Activated gamma-delta T cell treated with Interleukin-2 at 50 U/mL for 16 hours (primary cell): ENCODE results near the gene PLA2G4B.

ENCODE experiments used
- DNase-seq: peaks from one replicate; pipeline ENCODE4 v3.0.0-alpha.2; 2020

PLA2G4B gene

DNA sequence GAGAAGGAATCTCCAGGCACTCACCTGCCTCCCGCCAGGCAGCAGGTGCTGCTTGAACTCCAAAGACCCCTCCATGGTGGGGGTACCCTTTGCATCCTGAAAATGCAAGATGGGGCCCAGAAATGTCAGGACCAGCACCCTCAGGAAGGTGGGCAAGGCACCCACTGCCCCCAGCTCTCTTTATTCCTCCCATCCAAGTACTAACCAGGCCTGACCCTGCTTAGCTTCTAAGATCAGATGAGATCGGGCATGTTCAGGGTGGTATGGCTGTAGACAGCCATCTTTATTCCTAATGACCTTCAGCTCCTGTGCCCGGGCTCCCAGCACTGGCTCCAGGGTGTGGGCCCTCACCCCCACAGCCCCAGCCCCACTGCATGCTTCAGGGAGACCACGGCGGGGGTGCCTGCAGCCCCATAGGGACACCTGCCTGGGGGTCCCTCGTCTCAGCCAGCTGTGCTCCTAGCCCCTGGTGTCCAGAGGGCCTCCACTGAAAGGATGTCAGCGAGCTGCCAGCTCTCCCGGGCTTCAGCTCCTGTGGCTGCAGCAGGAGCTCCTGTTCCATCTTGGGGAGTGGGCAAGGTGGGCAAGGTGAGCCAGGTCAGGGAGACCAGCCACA lies 13.2 kb downstream of the PLA2G4B start:
- no peak for DNase-seq

DNA sequence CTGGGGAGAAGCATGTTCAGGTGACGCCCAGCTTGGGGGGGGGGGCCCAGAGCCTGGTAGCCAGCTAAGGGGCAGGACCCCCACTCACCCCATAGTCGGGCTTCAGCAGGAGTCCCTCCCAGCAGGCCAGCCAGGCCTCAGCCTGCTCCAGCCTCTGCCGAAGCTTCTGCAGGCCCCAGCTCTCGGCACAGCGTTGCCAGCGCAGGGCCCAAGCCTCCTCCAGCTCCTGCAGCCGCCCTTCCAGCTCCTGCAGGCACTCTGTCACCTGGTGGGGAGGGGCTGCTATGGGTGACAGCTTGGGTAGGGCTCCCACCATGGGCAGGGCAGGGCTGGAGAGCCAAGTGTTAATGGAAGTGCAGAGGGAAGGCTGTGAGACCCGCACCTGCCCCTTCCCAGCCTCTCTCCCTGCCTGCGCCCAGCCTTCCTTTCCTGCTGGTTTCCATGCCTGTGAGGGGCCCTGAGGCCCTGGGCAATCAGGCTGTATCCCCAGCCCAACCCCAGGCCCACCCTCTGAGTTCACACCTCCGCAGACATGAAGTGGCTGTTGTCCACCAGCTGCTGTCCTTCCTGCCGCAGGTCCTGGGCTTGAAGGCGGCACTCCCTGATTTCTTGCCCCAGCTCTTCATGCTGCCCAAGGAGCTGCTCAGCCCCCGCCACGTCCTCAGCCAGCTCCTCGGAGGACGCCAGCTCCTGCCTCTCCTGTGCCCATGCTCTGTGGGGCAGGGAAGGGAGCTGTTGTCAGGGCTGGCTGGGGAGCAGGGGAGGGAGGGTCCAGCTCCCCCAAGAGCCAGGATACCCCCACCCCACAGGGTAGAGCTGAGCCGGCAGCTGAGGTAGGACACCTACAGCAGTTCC lies 14.3 kb downstream of the PLA2G4B start:
- no peak for DNase-seq

DNA sequence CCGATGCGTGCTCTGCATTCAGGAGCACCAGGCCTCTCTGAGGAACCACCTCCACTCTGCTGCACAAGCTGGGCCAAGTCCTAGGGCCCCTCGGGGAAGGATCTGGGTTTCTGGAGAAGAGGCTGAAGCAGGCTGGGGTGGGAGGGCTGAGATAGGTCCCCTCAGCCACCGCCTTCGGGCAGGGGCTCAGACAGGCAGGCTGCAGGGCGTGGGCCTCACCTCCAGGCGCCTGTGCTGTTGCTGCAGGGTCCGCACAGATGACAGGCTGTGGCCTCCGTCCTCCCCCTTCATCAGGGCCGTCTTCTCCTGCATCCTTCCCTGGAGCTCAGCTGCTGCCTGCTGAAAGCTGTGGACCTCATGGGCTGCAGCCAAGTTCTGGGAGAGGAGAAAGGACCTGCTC lies 15.2 kb downstream of the PLA2G4B start:
- no peak for DNase-seq

DNA sequence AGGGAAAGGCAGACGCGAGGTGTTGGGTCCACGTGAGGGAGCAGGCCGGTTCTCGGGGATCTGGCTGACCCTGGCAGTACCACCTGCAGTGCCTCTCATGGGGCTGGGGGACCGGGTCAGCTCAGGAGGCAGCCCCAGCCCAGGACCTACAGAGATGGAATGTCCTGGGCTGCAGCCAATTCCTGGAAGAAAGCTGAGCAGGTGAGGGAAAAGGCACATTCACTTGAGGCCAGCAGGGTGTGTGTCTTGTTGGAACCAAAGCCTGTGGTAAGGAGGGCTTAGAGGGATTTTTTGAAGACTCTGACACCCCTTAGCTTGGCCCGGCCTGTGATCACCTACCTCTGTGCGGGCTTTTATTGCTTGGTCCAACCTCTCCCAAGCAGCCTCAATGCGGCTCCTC lies 15.8 kb downstream of the PLA2G4B start:
- no peak for DNase-seq

DNA sequence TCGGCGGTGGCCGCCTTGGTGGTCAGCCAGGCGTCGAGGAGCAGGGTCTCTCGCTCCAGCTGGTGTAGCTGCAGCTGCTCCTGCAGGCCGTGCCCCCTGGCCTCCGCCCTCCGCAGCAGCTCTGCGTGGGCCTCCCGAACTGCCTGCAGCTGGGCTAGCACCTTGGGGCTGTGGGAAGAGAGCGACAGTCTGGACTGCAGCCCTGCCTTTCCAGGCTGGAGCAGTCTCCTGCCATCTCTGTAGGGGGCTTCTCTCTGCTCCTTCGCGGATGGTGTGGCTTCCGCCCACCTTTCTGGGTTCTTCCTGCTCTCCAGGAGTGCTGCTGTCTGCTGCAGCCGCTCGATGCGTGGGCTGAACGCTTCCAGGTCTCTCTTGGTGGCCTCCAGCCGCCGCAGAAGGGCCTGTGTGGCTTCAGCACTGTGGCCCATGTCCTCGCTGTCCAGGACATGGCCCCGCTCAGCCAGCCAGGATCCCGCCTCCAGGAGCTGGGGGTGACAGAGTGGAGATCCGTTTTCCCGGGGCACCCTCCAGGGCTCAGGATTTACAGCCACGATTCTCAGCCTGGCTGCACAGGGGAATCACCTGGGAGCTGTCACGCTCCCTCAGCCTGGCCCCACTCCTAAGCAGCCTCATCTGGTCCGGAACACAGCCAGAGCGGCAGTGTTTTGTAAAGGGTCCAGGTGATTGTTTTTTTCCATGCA lies 16.8 kb downstream of the PLA2G4B start:
- no peak for DNase-seq

DNA sequence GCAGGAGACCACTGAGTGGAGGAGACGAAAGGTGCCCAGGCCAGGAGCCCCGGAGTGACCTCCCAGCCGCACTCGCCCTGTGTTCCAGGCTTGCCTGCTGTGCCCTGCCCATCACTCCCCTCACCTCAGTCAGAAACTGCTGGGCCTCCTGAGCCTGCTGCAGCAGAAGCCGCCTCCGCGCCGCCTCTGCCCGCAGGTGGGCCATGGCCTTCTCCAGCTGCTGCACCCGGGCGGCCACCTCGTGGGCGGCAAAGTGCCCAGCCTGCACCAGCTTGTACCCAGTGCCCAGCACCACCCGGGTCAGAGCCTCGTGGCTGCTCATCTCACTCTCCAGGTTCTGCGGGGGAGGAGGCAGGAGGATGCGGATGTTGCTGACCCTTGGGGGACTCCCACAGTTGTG lies 17.6 kb downstream of the PLA2G4B start:
- no peak for DNase-seq

DNA sequence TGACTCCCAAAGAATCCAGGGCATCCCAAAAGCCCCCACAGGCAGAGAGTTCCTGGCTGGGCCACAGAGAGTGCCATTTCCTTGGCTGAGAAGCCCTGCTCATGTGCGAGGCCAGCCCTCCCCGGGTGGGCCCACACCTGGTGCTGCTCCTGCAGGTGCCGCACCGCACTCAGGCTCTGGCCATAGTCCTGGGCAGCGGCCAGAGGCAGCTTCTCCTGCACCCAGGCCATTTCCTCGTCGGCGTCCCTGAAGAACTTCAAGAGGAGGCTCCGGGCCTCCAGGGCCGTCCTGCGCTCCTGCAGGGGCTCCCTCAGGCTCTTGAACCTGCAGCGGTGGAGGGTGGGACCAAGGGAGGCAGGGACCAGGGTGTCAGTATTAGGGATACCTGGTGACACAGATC lies 18.1 kb downstream of the PLA2G4B start:
- no peak for DNase-seq

DNA sequence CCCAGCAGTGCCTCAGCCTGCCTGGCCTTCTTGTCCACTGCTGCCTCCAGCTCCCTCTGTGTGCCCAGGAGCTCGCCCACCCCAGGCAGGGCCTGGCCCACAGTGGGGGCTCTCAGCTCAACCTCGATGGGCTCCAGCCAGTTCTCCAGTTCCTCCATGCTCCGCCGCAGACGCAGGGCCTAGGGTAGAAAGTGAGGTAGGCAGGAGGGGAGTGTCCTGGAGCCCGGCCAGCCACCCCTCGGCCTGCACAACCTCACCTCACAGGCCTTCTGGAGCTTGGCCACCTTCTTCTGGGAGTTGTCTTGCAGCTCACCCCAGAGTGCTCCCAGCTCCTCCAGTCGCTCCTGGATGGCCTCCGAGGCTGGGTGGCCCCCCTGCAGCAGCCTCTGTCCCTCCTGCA lies 18.7 kb downstream of the PLA2G4B start:
- DNase-seq: no peak

DNA sequence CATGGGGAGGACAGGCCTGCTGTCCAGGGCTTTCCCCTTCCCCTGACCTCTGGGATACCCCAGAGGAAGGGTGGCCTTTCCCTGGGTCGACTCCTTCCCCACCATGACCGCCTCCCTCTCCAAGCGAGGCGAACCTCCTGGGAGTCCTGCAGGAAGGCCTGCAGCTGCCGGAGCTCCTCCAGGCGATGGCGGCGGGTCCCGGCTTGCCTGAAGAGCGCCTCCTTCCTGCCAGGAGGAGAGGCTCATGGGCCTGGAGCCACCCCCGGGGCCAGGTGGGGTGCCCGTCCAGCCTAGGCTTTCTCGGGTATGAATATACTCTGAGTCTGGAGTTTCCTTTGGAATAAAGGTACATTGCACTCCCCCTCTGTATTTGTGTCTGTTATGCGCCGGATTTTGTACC lies 20.1 kb downstream of the PLA2G4B start:
- DNase-seq: no peak

DNA sequence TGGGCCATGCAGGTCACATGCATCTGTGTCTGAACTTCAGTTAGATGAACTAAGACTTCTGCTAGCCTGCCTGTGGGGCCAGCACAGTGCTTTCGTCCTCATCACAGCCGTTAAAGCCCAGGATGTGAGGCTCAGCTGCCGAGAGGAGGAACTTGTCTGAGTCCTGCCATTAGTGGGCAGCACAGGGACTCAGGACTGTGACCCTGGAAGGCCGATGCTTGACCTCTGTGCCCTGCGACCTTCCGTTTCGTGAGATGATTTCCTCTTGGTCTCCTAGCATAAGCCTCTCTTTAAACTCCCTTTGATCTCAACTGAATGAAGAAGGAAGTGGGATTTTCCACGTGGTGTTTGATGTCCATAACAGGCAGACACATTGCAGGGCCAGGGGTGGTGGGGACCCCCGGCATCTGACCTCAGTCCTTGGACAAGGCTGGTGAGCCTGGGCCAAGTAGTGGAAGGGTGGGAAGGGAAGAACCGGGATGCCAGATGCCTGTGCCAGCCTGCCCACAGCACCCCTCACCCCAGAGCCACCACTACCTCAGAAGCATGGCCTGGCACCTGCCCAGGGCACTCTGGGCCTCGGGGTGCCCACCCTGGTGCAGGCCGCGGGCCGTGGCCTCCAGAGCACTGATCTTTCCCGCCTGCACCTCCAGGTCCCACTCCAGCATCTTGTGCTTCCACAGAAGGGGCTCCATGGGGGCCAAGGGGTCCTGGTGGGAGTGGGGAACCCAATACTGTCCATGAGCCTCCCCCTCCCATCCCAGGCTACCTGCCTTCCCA lies 21.6 kb downstream of the PLA2G4B start:
- no peak for DNase-seq

DNA sequence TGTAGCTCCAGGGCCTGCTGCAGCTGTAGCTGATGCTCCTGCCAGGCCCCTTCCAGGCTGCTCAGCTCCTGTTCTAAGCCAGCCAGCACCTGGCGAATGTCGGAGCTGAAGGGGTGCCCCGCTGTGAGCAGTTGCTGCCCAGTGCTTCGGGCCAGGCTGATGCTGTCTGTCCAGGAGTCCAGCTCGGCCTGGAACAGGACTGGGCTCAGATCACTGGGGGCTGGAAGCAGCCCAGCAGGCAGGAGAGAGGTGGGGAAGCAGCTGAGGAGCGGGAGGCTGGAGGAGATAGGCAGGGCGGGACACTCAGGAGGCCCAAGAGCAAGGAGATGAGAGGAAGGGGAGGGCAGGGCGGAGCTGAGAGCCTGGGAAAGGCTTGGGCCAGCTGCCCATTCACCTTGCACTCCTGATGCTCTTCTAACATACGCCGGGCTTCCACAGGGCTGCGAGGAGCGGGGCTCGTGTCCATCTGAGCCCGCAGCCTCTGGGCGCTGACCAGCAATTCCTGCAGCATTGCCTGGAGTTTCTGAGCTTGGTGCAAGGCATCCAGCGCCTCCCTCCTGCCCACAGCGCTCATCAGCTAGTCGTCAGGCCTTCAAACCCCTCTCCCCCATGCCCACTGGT lies 23.2 kb downstream of the PLA2G4B start:
- DNase-seq: no peak

DNA sequence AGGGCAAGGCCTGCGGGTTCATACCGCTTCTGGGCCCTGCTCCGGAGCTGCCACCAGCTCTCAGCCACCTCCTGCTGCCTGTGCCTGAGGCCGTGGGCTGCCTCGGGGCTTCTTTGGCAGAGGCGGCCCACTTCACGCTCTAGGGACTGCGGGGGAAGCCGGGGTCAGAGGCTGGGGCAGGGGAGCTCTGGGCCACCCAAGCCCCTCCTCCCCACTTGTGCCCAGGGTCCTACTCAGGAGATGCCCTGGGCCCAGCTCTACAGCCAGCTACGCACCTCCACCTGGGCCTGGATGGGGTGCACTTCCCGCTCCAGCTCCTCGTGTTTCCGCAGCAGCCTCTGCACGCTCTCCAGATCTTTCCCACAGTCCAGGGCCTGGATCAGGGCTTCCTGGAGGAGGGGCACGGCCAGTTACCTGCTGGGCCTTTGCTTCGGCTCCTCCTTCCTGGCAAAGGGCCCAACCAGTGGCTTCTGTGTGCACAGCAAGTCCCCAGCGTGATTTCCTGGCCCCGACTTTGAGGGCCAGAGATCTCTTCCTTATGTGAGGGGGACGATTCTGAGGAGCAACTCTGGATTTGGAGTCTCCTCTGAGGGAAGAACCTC lies 24.0 kb downstream of the PLA2G4B start:
- no peak for DNase-seq

DNA sequence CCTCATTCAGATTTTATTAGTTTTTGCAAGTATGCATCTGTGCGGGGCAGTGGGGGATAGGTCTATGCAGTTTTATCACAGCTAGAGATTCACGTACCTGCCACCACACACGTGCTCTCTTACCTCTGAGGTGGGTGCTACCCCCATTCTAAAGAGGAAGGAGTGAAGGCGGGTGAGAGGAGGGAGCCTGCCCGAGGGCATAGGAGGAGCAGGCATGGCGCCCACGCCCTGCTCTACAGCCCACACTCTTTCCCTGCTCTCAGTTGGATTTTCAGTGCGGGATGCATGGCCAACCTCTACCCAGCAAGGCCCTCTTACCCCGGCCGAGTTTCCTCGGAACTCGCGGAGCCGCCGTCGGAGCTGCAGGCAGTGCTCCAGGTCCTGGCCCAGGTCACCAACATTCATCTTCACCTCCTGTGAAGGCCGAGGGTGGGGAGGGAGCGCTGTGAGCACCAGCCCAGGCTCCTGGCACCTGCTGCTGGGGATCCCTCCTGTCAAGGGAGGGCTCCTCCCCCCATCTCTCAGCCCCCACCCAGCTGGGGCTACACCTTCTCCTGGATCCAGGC lies 26.9 kb downstream of the PLA2G4B start:
- no peak for DNase-seq

DNA sequence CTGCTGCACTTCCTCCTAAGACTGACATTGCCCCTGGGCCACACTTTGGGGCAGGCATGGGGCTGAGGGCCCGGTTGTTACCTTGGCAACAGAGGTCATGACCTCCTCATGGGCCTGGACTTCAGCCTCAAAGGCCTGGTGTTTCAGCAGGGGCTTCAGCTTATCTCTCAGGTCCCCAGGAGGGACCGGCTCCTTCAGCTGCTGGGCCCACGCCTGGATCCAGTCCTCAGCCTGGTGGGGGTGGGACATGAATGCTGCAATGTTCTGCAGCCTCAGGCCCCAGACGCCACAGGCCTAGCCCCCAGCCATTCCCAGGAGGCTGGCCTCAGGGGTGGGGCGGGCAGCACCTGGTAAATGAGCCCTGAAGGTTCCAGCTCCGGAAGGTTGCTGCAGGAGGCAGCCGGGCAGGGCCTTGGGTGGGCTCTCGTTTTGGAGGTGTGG lies 27.6 kb downstream of the PLA2G4B start:
- DNase-seq: no peak

DNA sequence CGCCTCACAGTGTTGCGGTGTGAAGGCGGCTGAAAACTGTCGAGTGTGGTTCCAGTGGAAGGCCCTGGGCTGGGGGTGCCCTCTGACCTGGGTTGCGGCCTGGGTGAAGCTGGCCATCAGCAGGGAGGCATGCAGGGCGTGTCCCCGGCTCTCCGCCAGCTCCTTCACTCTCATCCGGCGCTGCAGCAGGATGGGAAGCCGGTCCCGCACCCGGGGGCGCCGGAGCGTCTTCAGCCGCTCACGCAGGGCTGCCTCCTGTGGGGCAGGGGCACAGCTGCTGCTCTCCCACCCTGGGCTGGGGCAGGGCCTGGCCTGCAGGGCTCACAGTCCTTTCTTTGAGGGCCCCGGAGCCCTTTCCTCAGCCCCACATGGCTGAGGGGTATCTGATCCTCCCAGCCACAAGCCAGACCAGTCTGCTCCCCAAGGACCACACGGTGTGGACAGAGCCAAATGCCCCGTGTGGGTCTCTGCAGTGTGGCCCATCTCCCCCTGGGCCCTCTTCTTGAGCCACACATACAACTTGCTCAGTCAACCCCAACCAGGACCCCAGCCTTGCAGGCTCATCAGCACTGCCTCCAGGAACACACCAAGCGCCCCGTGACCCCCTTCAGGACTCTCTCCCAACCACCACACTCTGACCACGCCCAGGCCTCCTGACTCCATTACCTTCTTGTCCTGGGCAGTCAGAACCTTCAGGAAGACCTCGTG lies 28.4 kb downstream of the PLA2G4B start:
- DNase-seq: no peak

DNA sequence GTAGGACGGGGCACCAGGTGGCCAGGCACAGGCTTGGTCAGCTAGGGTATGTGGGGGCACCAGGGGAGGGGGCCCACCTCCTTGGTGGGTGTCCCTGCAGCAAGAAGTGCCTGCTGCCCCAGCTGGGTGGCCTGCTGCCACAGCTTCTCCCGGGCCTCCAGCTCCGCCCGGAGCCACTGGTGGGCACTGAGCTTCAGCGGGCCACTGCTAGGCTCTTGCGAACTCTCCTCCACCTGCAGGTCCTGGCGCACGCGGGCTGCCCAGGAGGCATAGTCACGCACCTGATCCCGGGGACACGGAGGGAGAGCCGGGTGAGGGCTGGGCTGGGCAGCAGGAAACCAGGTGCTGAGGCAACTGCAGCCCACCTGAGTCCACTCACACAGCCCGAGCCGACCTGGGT lies 29.7 kb downstream of the PLA2G4B start:
- DNase-seq: no peak

DNA sequence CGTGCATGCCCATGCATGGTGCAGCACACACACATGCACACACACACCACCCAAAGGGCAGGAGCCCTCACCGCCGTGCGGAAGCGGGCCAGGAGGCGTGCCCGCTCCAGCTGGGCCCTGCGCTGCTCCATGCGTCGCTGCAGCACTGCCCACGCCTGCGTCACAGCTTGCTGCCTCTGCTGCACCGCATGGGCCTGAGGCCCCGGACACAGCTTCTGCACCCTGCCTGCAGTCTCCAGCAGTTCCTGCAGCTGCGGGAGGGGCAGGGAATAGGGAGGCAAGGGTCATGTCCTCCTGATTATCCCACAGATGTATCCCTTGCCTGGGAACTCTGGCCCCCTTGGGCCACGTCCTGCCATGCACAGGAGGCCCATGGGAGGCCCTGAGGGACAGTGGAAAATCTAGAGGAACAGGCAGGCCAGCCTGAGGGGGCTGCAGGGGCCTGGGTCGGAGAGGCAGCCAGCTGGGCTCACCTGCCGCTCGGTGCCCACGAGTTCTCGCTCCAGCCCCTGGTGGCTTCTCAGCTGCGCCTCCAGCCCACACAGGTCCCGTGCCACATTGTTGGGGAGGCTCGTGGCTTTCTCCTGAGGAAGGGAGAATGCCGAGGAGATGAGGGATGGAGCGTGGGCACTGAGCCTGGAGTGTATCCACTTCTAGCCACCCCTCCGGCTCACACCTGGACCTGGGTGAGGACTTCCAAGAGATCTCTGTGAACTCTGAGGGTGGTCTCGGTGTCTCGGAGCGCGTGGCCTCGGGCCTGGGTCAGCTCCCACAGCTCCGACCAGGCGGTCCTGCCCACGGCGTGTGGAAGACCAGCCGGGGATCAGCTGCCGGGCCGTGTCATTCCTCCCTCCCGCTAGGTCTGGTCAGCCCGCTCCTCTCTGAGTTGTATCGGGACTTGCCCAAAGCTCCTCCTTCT lies 31.4 kb downstream of the PLA2G4B start:
- DNase-seq: no peak

DNA sequence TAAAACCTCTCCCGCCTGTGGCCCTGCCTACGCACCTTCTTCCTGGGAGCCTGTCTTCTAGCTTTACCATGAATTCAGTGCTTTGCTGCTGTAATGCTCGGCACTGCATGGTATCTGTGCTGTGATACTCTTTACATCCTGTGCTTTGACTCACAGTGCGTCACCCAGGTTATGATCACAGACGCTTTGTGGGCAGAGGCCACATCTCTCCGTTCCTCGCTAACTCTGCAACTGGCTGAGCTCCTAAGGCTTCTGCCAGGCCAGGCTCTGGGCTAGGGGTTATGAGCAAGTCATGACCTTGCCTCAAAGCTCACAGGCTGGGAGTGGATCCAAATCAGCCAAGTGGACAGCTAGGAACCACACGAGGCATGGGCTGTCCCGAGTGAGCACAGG lies 32.0 kb downstream of the PLA2G4B start:
- peak; percentile 60 for DNase-seq

DNA sequence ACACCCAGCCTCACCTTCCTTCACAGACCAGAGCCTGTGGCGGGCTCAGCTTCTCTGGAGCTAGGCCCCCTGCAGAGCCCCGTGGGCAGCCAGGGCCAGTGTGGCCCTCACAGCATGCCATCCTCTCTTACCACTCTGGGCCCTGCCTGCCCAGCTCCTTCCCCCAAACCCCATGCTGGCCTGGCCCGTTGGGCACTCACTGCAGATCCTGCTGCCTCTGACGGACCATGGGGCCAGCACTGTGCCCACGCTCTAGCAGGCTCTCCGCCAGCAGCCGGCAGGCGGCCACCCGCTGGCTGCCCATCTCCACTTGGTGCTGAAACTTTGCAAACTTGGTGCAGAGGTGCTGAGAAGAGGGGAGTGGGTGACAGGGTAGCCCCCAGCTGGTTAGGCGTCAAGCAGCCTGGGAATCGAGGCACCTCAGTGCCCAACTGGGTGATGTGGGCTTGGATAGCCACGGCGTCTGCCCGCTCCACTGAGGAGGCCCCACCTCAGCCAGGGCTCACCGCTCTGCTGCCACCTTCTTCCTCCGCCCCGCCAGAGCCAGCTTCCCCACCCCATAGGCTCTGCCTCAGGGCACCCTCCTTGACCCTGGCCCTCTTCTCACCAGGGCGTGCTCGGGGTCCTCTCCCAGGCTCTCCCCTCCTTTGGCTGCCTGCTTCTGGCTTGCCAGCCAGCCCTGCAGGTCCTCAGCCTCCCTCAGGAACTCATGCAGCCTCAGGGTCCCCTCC lies 32.7 kb downstream of the PLA2G4B start:
- DNase-seq: no peak
